HG03066 (cell line): ENCODE results near the gene AIPL1.
"Not testable (repeated sequence)": the region's sequence is repeated elsewhere in the genome, so short reads cannot be mapped to it uniquely, and the experiment has no call there.

ENCODE experiments used
- ATAC-seq: cut with Tn5 transposase; IDR thresholded peaks from one replicate; pipeline ENCODE4 v1.9.1; 2021; ENCODE audit warnings: low read depth; ENCODE audit not compliant: unreplicated experiment

AIPL1 gene, protein sequence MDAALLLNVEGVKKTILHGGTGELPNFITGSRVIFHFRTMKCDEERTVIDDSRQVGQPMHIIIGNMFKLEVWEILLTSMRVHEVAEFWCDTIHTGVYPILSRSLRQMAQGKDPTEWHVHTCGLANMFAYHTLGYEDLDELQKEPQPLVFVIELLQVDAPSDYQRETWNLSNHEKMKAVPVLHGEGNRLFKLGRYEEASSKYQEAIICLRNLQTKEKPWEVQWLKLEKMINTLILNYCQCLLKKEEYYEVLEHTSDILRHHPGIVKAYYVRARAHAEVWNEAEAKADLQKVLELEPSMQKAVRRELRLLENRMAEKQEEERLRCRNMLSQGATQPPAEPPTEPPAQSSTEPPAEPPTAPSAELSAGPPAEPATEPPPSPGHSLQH

DNA sequence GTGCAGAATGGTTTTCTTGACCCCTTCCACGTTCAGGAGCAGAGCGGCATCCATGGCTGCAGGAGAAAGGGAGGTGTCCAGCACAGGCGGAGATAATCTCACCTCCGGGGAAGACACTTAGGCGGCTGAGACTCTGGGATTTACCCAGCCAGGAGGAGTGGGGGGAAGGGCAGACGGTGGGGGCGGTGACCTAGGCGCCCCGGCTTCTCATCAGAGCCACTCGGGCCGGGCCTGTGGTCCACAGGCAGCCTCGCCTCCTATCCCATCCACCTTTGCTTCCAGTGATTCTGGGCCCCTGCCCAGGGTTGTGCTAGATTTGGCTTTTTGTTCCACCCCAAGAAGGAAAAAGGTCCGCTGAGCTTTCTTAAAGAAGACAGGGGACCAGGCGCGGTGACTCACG is at the start of gene AIPL1:
TSS of gene AIPL1 (minus strand) at position 71 of the 400 bp plus-strand sequence. CDS start at position 54, 17 bp downstream.
- ATAC-seq, result no peak

DNA sequence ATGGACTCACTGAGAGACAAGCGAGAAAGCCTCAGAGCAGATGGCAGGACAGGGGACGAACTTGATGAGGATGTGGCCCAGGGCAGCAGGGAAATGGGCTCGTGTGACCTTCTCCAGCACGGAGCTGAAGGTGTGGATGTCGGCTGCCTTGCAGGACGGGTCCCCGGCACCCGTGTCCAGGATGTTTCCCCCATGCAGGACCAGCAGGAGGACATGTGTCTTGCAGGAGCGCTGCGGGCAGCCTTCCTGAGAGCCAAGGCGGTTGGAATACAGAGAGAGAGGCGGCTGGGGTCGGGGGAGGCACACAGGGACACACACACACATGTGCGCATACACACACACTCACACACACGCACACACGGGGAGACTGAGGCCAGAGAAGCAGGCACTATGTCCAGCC is 48.6 kb upstream of the AIPL1 start:
- no peak for ATAC-seq

DNA sequence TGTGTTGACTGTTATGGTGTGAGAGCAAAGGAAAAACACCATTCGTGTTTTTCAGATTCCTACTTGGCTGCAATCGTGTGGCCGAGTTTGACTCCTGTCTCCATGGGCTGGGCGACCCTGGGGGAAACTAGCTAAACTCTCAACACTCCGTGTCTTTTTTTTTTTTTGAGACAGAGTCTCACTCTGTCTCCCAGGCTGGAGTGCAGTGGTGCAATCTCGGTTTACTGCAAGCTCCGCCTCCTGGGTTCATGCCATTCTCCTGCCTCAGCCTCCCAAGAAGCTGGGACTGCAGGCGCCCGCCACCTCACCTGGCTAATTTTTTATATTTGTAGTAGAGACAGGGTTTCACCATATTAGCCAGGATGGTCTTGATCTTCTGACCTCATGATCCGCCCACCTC is 47.9 kb upstream of the AIPL1 start:
- not testable (repeated sequence) for ATAC-seq

DNA sequence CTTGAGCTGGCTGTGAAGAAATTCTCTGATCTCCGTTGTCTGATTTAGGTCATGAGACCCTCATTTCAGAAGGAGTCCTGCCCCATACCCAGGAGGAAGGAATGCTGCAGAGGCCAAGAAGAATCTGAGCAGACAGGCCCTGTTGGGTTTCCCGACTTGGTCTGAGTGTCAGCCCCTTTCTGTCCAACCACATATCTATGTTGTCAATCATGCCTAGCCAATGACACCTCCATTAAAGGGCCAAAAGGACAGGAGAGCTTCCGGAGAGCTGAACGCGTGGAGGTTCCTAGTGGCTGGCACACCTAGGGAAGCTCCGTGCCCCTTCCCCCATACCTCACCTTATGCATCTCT is 47.2 kb upstream of the AIPL1 start:
- no peak for ATAC-seq

DNA sequence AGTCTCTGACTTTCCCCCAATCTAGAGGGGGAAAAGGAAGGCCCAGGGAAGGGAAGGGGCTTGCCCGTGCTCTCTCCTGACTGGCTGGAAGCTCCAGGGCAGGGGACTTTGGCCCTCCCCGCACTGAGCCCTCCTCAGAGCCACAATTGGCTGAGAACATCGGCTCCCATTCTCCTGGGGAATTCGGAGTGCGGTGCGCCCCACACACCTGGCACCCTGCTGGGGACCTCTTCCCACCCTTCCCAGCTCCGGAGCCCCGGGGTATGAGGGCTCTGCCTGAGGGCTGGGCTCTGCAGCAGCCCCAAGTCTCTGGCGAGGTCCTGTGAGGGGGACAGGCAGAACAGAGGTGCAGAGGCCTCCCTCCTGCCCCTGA is 45.4 kb upstream of the AIPL1 start:
- ATAC-seq, result no peak

DNA sequence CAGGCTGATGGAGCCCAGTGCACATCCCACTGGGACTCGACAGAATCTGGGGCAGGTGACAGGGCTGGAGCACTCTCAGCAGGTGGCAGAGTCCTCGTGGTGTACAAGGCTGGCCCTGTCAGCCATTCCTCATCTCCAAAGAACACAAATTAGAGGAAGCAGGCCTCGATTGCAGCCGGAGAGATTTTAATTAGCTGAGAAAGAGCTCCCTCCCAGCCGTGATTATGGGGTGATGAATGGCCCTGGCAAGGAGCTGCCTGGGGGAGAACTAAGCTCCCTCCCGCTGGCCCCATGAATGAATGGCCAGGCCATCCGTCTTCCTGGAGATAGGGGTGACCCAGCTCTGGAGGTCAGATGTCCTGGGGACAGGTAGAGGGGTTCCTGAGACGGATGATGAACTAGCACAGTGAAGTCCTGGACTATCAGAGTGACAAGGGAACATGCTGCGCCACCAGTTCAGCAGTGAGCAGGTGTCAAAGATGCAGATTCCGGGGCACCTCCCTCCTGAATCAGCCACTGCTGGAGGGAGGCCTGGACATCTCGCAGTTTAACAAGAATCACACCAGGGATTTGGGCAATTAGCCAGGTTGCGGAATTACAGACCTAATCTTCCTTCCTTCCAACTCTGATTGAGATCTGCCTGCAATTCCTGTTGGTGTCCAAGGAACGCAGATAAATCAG is 44.8 kb upstream of the AIPL1 start:
- ATAC-seq, result no peak

DNA sequence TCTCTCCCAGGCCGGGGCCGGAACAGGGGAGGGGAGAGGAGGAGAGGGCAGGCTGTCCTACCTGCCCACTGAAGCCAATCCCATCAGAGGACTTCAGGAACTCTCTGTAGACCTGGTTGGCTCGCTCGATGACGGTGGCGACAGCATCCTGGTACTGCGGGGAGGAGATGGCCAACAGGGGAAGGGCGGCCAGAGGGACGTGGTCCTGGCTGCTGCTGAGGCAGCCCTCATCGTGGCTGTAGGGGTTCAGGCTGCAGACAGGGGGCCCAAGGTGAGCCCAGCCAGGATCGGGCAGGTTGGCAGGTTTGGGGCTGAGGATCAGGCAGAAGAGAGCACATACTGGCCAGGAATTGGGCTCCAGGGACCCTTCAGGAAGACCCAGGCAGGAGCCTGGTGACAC is 43.6 kb upstream of the AIPL1 start:
- ATAC-seq, result no peak

DNA sequence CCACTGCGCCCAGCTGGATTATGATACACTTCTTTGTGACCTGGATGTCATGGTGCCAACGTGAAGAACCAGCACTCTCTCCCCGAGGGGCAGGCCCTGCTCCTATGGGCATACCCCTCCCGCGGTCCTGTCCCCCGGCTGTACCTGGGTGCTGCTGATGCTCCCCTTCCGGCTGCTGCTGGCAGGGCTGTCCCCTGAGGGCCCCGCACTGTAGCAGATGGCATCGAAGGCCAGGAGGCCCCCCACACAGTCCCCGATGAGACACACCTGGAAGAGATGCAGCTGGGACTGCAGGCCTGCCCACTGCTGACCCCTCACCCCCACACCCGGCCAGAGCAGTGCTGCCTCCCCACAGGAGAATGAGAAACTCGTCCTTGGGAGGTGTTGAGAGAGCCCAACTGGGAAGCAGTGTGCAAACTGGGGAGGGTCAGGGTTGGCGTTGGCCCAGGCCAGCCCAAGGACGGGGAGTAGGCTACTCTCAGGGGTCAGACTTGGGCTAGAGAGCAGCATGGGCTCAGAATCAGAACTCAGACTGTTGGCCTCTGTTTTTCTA is 43.0 kb upstream of the AIPL1 start:
- ATAC-seq, result no peak

DNA sequence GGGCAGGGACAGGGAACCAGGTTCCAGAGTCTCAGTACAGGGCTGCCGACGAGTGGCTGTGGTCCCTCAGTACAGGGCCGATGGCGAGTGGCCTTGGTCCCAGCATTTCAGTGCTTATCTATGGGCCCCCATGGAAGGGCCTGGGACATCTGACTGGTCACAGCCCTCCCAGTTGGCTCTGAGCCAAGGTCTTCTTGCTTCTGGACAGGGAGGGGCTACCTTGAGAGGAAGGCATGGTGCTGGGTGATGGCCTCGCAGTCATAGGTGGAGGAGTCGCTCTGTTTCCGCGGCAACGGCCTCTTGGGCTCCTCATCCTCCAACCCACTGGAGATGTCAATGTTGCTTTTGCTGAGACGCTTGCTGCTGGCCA is 41.9 kb upstream of the AIPL1 start:
- ATAC-seq, result no peak

DNA sequence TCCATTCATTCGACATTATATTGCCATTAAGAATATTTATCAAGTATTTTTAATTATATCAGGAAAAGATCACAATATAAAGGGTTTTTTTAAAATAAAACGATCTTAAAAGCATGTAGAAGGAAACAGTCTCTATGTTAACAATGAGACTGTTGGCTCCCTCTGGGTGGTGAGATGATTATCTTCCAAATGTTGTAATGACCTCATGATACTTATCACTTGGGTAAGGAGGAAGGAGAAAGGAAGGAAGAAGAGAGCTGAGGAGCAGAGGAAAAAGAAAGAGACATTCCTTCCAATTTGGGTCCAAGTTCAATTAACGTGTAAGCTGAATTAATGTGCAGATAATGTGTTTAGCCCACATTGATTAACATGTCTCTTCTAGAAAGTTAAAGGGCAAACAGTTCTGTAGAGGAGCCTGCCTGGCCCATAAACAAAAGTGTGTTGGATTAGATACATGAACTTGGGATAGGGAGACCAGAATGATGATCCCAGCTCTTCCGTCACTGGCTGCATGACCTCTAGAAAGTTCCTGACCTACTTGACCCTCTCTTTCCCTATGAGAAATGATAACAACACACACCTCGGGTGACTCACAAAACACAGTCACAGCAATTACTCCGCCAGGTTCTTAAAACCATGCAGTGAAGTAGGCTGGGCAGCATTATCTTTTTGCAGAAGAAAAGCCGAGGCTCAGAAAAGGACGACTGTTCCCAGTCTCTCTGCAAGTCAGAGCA is 41.3 kb upstream of the AIPL1 start:
- ATAC-seq, result no peak

DNA sequence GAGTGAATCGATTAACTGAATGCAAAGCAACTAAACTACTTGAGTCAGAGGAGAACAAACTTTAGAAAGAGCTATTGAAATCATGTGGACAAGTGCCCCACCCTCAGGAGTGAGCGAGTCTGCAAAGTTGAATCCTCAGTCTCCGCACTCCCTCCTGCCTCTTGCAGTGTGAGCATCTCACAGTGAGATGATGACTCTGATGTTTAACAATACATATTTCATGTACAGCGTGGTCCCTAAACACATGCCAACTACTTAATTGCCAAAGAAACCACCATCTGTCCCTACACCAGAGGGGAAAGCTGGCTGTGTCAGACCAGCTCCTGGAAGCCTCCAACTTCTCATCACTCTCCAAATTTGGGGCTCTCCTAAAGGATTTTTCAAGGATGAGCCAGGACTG is 40.5 kb upstream of the AIPL1 start:
- no peak for ATAC-seq

DNA sequence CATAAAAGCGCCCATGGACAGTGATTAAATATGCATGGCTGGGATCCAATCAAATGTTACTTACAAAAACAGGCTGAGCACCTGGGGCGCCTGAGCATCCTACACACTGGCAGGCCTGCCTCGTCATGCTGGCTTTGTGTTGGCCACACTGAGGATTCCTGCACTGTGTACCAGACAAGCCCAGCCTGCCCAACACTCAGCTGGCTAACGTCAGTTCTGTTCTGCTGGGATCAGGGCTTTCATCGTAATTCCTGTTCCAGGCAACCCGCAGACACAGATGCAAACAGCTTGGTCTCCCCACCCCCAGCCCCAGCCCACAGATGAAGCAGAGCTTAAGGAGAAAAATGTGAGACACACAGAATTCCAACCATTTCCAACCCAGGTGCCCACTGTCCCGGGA is 40.0 kb upstream of the AIPL1 start:
- no peak for ATAC-seq

DNA sequence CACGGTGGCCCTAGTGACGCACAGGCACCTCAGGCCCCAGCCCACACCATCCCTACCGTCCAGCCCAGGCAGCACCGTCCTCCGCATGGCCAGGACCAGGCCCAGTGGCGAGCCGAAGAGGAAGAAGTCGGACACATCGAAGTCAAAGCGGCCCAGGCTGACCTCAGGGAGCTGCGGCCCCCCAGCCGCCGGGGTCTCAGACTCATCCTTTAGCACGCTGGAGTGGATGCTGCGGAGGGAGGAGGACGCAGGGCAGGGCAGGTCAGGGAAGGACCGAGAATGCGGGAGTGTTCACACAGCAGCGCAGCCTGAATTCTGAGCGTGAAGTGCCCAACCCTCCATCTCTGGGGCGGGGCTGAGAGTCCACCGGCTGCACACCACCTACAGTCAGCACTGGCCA is 39.5 kb upstream of the AIPL1 start:
- ATAC-seq, result no peak

DNA sequence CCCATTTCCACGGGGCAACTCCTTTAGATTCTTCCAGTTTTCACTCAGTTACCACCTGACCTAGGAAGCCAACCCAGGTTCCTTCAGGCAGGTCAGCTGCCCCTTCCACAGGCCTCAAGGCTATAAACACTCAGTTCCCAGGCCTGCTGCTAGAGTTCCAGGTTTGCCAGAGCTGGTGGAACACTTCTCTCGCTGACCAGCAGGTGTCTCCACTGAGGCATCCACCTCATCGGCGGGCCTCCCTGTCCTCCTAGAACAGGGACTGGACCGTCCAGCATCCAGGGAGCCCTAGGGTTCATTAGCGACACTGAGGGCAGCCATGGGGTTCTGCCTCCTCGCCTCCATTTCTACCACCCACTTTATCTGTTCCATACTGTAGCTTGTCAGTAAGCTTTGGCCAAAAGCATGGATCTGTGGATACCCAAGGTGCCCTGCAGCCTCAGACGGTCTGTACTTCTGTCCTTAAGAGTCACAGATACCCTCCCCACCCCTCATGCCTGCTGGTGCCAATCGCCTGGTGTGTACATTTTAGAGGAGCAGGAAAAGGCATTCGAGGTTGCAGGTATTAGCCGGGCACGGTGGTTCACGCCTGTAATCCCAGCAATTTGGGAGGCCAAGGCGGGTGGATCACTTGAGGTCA is 38.3 kb upstream of the AIPL1 start:
- no peak for ATAC-seq

DNA sequence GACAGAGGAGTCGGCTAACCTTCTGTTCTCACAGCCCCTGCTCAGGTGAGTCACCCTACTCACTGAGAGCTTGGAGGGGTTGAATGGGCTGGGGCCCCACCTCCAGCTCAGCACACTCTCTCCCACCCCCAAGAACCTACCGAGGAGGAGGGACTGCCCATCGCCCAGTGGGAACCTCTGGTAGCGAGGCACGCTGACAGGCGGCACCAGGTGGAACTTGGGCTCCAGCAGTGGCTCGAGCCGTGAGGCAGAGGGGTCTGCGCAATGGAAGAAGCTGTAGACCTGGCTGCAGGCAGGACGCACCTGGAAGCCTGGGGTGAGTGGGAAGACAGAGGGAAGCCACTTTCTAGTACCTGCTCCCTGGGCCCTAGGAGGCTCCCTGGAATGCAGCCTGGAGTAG is 37.6 kb upstream of the AIPL1 start:
- no peak for ATAC-seq

DNA sequence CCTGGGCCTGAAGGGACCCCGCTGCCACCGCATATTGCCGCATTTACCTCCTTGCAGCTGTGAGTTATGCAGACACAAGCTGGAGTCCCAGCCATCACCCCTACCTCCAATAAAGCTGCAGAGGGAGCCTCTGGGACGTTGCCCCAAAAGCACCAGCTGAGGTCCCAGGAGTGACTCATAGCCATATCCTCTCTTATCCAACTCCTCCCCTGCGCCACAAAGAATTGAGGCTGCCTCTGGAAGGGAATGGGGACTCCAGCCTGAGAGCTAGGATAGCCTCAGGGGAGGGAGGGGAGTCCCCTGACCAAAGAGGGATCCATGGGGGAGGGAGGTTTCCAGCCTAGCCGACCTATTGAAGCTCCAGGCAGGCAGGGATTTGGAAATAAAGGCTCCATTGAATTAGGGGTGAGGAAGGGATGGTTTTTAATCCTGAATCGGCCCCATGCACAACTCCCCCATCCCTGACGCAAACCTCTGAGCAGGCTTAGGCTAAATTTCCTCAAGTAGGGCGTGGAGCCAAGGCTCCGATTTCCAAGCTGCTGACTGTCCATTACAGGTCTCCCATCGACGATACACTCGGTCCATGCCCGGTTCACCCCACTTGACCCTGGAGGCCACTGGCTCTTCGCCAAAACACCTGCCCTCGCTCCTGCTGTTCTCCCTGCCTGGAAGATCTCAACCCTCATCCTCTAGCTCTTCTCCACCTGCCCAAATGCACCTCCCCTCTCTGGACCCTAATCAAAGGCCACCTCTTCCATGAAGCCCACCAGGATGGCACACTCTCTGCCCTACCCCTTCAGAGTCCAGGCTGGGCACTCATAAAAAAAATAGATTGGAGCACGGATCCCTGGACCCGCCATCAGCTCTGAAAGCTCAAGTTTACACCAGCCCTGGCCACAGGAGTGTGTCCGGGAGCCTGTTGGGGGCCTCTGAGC is 36.9 kb upstream of the AIPL1 start:
- ATAC-seq, result no peak

DNA sequence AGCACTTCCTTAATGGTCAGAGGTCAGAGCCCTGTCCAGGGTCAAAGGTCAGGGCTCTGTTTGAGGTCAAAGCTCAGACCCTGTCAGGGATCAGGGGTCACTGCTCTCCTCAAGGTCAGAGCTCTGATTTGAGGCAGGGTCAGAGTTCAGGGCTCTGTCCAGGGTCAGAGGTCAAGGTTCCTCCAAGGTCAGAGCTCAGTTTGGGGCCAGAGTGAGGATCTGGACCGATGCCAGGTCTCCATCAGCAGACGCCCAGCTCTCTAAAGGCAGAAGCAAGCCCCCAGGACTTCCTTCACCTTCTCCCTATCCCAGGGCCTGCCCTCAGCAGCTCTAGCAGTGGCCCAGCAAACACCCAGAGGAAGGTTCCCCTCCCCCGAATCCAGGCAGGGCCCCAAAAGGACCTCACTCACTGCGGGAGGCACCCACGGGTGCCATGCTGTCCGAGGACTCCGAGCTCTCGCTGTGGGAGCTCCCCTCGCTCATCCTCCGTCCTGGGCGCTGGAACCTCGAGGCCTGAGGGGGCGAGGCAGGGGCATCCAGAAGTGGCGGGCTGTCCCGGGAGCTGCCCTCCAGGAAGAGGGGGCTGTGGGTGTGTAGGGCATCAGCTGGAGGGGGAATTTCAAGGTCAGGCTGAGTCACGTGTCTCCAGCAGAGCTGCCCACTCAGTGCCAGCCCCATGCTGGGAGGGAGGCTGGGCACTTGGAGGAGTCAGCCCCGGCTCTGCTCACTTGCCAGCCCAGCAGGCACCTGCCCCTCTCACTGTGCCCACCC is 36.0 kb upstream of the AIPL1 start:
- ATAC-seq, result no peak

DNA sequence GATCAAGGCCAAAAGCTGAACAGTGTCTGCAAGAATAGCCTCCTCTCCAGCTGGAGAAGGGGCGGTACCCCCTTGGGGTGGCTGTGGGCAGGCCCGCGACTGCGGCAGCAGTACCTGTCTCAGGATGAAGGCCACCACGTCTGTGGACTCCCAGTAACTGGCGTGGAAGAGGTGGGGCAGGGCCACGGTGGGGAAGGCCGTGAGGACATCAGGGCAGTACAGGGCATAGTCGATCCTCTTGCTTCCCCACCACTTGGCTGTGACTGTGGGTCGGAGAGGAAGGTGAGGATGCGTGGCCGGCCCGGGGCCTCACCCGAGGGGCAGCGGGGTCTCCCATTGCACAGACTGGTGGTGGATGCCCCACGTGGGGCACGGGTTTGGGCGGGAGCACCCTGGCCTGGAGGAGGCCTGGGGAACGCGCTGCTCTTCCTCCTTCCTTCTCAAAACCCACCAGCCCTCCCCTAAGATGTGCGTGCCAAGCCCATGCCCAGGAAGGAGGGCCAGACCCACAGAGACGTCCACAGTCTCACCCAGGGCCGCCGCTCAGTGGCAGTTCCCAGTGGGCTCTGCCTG is 35.3 kb upstream of the AIPL1 start:
- no peak for ATAC-seq
